Suppressor macrophage treated with lipopolysaccharide for 1 hour (primary cell): ENCODE data around the gene BTBD6.

Experiments used
- DNase-seq, 3 donors: peaks; one replicate each; pipeline ENCODE4 v3.0.0-alpha.2; 2020 to 2022

The BTBD6 gene

DNA sequence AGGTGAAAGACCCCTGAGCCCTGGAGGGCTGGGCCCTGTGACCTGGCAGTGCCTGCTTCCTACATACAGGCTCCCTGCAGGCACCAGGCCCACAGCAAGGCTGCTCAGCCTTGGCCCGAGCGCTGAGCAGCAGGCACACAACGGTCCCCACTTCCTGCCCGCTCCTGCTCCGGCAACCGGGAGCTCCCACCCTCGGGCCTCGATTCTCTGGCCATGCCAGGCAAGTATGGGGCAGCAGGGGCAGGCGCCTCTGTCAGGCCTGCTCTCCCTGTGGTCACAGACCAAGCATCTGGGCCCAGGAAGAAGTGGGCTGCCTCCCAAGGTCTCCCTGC is 36.6 kb upstream of the BTBD6 start:
- DNase-seq: no peak

DNA sequence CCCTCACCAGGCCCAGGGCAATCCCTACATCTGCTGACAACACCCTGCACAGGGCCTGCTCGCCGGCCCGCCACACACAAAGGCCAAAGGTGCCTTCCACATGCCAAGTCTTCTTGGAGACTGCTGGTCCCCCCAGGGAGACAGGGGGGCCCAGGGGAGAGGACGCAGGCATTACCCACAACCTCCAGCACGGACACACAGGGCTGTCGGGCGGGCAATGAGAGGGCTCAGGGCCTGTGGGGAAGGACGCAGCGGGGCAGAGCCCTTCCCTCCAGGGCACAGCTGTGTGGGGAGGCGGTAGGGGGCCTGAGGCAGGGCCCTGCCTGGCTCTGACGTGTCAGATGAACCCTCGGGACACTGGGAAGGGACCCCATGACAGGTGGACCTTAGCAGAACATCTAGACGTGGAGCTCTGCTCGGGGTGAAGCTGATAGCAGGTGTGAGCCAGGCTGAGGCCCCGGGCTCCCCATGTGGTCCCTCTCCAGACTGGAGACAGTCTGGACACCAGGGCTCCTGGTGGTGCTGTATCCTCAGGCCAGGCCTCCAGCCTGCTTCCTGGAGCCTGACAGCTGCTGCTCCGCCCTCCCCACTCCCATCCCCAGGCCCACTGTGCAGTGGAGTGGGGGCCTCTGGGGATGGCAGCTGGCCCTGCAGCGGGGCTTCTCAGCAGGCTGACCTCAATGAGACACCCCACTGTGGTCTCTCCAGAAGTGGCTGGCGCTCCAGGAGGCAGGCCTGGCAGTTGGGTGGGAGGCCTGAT is 35.6 kb upstream of the BTBD6 start:
- no peak for DNase-seq

DNA sequence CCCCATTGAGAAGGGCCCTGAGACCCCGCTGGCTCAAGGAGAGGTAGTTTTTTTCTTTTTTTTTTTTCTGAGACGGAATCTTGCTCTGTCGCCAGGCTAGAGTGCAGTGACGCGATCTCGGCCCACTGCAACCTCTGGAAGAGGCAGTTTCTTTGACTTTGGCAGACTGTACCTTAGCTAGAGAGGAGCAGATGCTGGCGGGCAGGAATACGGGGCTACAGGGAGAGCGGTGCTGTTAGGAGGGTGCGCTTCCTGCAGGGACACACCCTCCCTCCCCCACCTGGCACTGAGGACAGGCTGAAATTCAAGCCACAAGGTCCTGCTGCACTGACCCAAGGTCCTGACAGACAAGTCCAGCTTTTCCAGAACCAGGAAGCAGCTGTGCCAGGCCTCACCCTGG is 35.0 kb upstream of the BTBD6 start:
- no peak for DNase-seq

DNA sequence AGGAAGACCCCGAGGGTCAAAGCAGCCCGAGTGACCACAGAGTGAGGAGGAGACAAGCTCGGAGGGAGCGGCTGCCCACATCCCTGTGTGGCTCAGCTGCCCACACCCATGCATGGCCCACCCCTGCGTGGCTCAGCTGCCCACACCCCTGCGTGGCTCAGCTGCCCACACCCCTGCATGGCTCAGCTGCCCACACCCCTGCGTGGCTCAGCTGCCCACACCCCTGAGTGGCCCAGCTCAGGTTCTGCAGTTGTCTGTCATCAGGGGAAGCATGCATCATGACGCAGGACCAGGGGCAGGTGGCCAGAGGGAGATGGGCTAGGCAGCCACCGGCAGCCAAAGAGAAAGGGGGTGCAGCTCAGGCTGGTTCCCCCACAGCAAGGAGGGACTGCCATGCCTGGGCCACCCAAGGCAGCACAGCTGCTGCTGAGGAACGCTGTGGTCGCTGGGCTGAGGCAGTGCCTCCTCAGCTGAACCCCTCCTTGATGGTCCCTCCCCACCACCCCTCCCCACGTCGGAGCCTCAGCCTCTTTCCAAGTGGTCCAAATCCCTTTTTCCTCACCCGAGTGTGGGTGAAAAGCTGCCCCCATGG is 33.9 kb upstream of the BTBD6 start:
- no peak for DNase-seq

DNA sequence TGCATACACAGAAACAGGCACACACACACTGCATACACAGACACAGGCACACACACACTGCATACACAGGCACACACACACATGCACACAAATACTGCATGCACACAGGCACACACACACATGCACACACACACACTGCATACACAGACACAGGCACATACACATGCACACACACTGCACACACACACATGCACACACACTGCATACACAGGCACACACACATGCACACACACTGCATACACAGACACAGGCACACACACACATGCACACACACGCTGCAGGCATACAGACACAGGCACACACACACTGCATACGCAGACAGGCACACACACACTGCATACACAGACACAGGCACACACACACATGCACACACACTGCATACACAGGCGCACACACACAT is 32.7 kb upstream of the BTBD6 start:
- DNase-seq: no peak

DNA sequence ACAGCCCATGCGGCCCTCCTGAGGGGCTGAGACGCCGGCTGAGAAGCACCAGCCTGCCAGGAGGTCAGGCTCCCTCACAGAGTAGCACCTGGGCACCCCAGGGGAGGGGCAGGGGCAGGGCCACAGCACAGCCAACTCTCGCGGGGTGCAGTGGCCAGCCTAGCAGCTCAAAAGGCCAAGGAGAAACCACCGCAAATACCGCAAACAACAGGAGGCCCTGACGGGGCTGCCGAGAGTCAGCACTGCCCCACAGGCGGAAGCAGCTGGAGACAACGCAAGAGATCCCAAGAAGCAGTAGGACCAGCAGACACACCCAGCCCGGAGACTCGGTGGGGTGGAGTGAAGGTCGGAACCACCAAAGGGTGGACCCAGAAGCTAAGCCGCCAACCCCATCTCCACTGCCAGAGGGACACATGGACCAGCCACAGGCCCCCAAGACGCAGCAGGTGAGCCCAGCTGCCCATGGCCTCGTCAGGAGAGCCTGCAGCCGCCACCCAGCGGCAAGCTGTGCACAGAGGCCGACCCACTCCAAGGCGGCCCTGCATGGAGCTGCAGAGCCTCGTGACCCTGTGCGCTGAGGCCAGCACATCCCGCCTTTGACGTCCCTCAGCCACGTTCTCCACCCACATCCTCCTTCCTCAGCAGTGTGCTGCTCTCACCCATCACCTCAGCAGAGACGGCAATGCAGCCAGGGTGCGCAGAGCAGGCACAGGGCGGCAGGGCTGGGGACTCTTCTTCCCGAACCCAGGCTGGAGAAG is 31.7 kb upstream of the BTBD6 start:
- DNase-seq: no peak

DNA sequence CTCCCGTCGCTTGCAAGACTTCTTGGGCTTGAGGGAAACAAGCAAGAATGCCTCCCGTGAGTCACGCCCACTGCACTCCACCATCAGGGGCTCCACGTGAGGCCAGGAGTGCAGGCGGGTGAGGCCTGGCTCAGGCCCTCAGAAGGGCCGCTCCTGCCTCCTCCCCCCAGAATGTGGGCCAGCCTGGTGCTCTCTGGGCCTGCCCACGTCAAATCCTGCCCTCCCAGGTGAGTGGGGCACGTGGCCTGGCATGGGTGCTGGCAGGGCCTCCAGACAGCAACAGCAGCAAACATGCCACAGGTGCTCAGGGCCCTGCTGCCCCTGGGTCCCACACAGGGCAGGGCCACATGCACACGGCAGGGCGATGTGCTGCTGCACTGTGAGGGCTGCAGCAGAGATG is 30.6 kb upstream of the BTBD6 start:
- no peak for DNase-seq

DNA sequence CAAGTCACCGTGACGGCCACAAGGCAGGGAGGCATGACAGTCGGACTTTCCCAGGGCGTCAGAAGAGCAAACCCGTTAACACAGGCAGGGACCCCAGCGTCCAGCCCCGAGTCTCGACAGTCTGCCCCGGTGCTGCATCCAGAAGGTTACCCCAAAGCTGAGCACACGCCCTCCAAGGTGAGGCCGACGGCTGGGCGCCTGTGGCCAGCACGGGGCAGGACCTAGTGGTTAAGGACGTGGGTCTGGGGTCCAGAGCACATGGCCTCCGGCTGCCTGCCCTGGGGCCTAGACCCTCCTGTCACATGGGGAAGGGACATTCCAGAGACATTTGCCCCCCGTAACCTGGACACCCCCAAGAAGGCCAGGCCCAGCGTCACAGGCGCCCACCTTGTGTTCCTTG is 29.7 kb upstream of the BTBD6 start:
- no peak for DNase-seq

DNA sequence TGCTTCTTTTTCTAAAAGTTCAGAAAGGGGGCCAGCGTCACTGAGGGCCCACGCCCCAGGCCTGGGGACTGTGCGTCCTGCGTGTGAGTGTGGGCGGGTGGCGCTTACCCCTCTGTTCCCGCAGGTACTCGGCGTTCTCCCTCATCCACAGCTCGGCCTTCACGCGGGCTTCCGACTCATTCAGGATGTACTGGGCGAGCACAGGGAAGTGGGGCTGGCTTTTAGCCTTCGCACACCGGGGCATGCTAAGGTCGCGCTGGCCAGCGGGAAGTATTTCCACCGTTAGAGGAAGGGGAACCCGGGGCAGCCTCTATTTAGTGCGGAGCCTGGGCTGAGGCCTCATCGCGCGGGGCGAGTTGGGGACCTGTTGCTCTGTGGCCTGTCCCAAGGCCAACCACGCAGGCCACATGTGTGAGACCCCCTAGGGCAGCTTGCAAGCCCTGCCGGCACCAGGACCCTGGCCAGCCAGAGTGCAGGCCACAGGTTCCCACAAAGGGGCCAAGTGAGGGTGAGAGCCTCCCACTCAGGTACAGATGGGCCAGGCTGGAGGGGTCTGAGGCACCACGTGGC is 29.2 kb upstream of the BTBD6 start:
- DNase-seq: no peak

DNA sequence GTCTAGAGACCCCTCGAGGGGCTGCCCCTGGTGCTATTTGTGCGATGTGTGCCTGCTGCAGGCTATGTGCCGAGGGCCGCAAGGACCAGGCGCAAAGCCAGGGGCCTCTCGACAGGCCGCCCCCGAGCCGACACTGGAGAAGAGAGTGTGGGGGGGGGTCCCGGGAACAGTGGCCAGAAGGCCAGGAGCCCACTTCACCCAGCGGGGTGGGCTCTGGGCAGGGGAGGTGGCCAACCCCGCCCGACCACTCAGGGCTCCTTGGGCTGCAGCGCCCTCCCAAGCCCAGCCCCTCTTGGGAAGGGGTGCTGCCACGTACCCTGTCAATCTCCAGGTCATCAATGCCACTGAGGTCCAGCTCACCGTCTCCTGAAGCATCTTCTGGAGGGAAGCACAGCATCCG is 28.6 kb upstream of the BTBD6 start:
- DNase-seq: no peak

DNA sequence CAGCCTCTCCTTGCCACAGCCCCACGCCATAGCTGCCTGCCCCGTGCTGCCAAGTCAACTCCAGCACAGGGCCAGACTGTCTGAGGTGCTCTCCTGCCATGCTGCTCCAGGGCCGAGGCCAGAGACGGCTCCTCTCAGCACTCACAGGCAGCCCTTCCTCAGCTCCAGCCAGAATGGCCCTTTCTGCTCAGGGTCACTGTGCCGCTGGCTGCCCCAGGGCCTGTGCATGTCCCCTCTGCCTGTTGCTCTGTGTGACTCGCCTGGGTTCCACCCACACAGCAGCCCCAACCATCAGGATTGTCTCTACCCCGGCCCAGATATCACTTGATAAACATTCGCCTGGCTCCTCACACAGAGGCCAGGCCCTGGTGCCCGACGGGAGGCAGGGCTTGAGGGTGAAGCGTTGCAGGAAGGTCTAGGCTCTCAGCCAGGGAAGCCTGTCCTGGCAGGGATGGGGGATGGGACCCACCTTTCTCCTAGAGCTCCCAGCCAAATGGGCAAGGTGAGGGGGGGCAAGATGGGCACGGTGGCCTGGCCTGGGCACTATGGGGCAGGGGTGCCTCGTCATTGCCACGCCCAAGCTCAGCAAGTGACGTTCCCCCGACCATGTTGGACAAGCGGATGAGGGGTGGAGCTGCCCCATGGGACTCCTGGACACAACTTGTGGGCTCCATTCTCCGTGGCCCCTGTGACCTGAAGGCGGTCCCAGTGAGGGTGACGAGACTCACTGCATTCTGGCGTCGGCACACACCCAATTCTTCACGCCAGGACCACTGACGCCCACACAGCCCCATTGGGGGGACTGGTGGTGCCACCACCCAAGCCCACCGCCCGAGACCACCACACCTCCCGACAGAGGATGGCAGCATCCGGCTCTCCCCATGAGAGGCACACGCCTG is 27.4 kb upstream of the BTBD6 start:
- DNase-seq: no peak

DNA sequence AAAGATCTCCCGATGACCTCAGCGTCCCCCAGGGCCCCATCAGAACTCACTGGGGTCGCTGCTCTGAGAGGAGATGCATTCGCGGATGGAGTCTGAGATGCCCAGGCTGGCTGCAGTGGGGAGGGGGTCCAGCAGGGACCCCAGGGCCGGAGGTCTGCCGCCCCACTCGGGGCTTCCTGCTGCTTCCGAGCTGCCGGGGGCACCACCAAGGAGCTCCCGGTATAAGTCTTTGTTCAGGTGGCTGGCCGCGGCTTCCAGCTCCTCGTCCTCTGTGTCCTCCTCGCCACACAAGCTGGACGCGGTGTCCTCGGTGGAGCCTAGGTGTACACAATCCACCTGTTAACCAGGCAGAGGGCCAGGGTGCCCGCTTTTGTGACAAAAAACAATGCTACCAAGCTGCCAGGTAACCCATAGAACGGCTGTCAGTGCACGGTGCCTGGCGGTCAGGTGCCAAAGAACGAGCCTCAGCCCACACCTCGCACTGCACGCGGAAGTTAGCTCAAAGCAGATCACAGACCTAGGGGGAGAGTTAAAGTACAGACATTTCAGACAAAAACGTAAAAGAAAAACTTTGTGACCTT is 26.6 kb upstream of the BTBD6 start:
- no peak for DNase-seq

DNA sequence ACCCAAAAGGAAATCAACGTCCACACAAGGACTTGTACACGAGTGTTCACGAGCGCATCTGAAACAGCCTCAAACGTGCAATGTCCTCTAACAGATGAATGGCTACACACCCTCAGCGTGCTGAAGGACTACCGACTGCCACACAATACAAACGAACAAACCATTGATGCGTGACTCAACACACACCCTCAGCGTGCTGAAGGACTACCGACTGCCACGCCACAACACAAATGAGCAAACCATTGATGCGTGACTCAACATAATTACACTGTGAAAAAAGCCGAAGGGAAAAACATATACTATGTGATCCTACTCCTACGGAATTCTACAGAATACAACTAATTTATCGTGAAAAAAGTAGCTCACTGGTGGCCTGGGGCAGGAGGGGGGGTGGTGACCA is 25.1 kb upstream of the BTBD6 start:
- no peak for DNase-seq

DNA sequence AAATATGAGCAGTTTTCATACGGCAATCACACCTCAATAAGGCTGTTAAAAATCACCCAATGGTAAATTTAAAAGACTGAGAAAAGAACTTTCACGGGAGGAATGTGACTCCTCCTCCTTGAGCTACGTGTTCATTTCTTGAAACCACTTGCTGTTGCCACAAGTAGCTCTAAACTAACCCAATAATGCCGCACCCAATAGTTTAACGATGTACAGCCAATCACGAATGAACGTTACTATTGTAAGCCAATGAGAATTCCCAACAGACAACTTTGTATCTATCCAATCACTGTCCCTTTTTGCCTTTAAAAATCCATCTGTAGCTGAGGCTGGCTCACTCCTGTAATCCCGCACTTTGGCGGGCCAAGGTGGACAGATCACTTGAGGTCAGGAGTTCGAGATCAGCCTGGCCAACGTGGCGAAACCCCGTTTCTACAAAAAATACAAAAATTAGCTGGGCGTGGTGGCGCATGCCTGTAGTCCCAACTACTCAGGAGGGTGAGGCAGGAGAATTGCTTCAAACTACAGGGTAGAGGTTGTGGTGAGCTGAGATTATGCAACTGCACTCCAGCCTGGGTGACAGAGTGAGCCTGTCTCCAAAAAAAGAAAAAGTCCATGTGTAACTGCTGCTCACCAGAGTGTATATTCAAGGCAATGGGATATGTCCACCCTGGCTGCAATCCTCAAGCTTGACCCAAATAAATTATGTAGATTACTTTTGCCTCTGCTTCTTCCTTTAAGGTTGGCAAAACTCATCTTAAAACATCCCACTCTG is 24.4 kb upstream of the BTBD6 start:
- no peak for DNase-seq

DNA sequence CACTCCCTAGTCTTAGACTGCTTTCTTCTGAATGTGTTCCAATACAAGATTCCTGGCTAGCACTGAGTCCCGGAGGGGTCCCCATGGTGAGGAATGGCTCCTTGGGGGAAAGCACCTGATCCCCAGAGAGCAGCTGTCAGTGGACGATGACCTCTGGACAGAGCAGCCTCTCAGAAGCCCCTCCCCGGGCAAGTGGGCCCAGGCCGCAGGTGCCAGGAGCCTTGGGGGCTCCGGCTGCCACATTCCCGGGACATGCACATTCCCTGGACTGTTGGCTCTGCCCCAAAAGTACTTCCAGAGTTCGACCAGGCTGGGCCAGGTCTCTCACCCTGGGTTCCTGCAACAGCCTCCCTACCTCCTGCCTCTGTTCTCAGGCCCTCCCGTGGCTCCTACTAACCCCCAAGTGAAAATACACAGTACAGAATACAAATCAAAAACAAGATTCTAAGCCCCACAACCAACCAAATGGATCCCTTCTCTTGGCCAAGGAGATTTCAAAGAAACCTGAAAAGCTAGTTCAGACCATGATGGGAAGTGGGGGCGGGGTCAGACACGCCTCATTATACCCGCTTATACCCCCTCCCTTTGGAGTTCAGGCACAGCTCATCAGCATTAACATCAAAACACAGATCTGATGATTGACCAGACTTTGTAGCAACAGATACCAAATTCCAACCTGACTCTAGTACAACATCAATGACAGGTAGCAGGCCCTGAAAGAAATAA is 23.3 kb upstream of the BTBD6 start:
- DNase-seq: no peak

DNA sequence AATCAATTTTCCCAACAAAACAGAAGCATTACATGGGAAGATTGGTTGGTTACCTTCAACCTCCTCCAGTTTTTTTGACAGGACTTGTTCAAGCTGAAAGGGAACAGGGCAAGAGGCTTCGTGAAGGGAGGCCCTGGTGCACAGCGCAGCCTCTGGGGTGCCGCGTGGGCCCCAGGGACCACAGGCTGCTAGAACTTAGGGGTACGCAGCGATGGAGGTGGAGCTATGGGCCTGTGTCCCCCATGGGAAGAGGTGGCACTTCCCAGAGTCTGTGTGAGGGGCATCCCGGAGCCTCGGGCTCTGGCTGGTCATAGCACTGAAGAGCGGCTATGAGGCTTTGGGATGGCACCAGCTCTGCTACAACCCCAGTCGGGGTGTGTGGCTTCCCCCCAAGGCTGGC is 22.1 kb upstream of the BTBD6 start:
- DNase-seq: no peak

DNA sequence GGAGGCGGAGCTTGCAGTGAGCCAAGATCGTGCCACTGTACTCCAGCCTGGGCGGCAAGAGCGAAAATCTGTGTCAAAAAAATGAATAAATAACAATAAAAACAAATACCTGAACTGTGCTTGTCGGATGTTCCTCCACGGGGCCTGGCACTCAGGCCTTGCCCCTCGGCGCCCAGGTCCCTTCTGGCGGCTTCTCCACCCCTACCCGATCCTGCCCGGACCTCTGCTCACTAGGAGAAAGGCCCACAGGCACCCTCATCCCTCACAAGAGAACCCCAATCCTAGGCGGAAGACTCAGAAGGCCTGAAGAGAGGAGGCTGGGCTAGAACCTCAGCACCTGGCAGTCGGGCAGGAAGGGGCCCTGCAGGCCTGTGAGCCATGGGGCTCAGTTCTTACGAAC is 21.0 kb upstream of the BTBD6 start:
- no peak for DNase-seq

DNA sequence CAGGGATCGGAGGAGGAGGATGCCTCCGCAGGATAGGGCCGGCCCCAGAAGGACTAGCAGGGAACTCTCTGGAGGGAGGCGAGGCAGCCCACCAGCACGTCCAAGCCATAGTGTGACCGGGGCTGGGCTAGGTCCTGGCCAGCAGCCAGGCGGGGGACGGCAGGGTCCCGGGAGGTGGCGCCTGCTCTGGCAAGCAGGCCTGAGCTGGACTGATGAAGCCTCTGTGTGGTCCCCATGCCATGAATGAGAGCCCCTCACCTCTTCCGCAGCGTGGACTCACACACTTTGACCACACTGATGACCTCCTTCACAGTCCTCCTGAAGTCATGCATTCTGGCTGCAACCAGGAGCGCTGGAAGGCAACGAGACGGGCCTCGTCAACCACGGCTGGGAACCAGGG is 19.8 kb upstream of the BTBD6 start:
- no peak for DNase-seq

DNA sequence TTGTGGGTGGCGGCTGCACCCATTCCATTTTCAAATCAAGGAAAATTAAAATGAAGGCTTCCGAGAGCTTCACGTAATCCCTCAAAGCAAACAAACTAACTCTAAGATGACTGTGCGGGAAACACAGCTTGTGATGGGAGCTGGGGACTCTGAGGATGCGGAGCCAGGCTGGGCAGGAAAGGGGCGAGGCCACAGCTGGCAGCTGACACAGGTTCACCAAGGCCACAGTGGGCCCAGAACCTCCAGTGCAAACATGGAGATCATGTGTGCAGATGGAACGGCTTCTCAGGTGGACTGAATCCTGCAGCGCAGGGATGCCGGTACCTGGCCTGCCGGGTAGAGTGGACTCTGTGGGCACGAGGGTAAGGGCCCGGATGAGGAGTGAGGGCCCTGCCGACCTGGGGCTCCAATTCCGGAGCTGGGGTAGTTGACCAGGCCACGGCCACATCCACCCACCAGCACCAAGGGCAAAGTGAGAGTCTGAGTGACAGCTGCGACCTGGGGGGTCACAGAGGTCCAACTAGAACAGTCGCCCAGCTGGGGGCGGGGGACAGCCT is 19.2 kb upstream of the BTBD6 start:
- DNase-seq: no peak

DNA sequence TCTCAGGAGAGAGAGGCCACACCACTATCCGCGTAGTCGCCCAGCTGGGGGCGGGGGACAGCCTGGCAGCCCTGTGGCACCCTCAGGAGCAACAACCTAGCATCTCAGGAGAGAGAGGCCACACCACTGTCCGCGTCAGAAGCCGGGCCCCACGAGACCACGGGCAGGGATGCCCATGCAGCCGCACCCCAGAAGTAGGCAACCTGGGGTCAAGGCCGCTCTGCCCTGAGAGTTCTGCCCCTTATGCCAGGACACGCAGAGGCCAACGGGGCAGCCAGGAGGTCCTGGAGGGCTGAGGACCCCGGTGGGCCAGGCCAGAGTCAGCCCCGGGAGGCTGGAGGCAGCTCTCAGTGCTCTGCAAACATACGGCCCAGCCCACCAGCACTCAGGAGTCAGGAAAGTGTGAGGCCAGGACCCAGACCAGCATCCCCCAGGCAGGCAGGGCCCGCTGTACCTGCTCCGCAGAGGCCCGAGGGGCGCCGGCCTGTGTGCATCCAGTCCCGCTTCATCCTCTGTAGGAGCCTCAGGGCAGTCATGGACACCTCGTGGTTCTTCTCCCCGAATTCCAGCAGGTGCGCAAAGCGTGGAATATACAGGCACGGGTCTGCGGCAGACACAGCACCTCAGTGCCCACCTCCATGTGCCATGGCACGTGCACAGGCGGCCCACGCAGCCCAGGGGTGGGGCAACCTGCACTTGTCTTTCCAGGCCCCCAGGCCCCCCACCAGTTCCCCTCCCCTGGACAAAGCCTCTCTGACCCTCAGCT is 7.3 kb upstream of the BTBD6 start:
- DNase-seq: no peak
